Ovary (tissue), 3 donors: ENCODE measurements around the gene SHISA9.

Source experiments
- CTCF ChIP-seq, 3 donors: fragments of 450-650 bp in 2 of 3; fragments of 200-600 bp in 1 of 3; IDR thresholded peaks; one replicate each; pipeline versions ENCODE4 v1.5.1 to v1.8.0; 2016 to 2022; ENCODE audit warnings: antibody characterized with exemption in 3 of 3, mild to moderate bottlenecking in 1 of 3
- POLR2A ChIP-seq: fragments of 450-650 bp; IDR thresholded peaks from one replicate; pipeline ENCODE4 v1.6.1; 2017; ENCODE audit warnings: antibody characterized with exemption, mild to moderate bottlenecking, moderate library complexity
- donor health status: DM: no; HTN: no; CAD: no.

DNA sequence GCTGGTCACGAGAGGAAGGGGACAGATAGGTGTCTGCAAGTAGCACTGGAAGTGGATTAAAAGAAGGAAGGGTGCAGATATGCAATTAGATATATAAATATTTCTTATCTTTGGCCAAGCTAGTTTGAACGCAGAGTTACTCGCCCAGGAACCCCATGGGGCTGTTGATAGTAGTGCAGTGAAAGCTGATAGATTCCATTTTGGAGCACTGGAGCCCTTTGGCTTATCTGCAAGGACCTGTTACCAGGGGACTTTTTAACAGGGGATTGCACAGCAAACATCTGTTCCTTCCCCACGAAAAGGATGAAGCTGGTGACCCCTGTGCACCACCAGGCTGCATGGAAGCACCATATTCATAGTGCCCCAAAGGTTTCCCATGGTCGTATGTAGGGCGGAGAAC lies 218.7 kb downstream of the SHISA9 start:
- TF ChIP-seq CTCF (IDR thresholded peaks at IDR 0.05) (no peak), POLR2A (no peak)
